Keratinocyte (primary cell): Measurements from ENCODE around the gene MYO1G. TPM values are rescaled to one million over a fixed set of nuclear protein-coding genes. Genes with fewer than 3 reads are reported as not detected.
"Not testable (repeated sequence)": the region's sequence is repeated elsewhere in the genome, so short reads cannot be mapped to it uniquely, and the experiment has no call there.

Experiments used
- DNase-seq: peaks from one replicate; pipeline ENCODE4 v3.0.0-alpha.2; 2011; ENCODE audit warnings: low read depth, missing footprints, low spot score
- FAIRE-seq: peaks from 2 replicates; lab custom pipeline; 2011; peaks lifted over from hg19 to GRCh38; lab: Jason Lieb, UNC
- H2AFZ ChIP-seq: 2 replicates; pipeline ENCODE4 v1.6.0; 2012; ENCODE audit warnings: low read length, control low read depth, inconsistent platforms; ENCODE audit not compliant: control insufficient read depth
- H3K27ac ChIP-seq: 2 replicates; pipeline ENCODE4 v1.5.1; 2011; ENCODE audit warnings: low read length; ENCODE audit not compliant: control insufficient read depth, insufficient read depth
- H3K27me3 ChIP-seq: 3 replicates; pipeline ENCODE4 v1.6.0; 2011; ENCODE audit warnings: low read length; ENCODE audit not compliant: control insufficient read depth, insufficient read depth; ENCODE audit errors: extremely low read depth
- H3K36me3 ChIP-seq, 2 experiments: 2 replicates in 1 of 2; 3 replicates in 1 of 2; pipeline ENCODE4 v1.5.1; 2011; ENCODE audit warnings: low read length in 2 of 2, mild to moderate bottlenecking in 1 of 2; ENCODE audit not compliant: control insufficient read depth in 2 of 2, insufficient read depth in 2 of 2; ENCODE audit errors: extremely low read depth in 1 of 2
- H3K4me1 ChIP-seq: 3 replicates; pipeline ENCODE4 v1.5.1; 2011; ENCODE audit warnings: low read length; ENCODE audit not compliant: control insufficient read depth, insufficient read depth; ENCODE audit errors: extremely low read depth
- H3K4me2 ChIP-seq: 3 replicates; pipeline ENCODE4 v1.6.0; 2011; ENCODE audit warnings: low read depth, low read length; ENCODE audit not compliant: control insufficient read depth, insufficient read depth; ENCODE audit errors: extremely low read depth
- H3K4me3 ChIP-seq, 3 experiments: fragments of 200-600 bp in 1 of 3; sonication (generic) in 1 of 3; 2 replicates in 2 of 3; 3 replicates in 1 of 3; pipeline ENCODE4 v1.5.1; 2011 to 2016; ENCODE audit warnings: low read length in 3 of 3, mild to moderate bottlenecking in 3 of 3, control low read depth in 2 of 3, inconsistent platforms in 1 of 3, low read depth in 1 of 3, mixed read lengths in 1 of 3, mixed run types in 1 of 3, moderate library complexity in 1 of 3; ENCODE audit not compliant: control insufficient read depth in 2 of 3, insufficient read depth in 2 of 3; ENCODE audit errors: extremely low read depth in 1 of 3
- H3K79me2 ChIP-seq: 2 replicates; pipeline ENCODE4 v1.6.0; 2012; ENCODE audit warnings: low read length; ENCODE audit not compliant: control insufficient read depth, insufficient read depth
- H3K9ac ChIP-seq: 3 replicates; pipeline ENCODE4 v1.6.0; 2011; ENCODE audit warnings: low read length; ENCODE audit not compliant: control insufficient read depth, insufficient read depth; ENCODE audit errors: extremely low read depth
- H3K9me1 ChIP-seq: 3 replicates; pipeline ENCODE4 v1.6.0; 2011; ENCODE audit warnings: low read length; ENCODE audit not compliant: control insufficient read depth, insufficient read depth; ENCODE audit errors: extremely low read depth
- H3K9me3 ChIP-seq: 2 replicates; pipeline ENCODE4 v1.5.1; 2012; ENCODE audit warnings: low read depth, low read length; ENCODE audit not compliant: control insufficient read depth
- H4K20me1 ChIP-seq: 3 replicates; pipeline ENCODE4 v1.6.0; 2011; ENCODE audit warnings: low read length; ENCODE audit not compliant: control insufficient read depth, insufficient read depth; ENCODE audit errors: extremely low read depth
- EZH2 ChIP-seq: IDR thresholded peaks from one replicate; pipeline ENCODE4 v1.6.1; 2012; ENCODE audit warnings: inconsistent platforms, mild to moderate bottlenecking, low read length, moderate library complexity
- dilution Hi-C: fragments of 300-500 bp; cut with MboI; formaldehyde crosslinking; loops from one replicate; pipeline ENCODE4 v1.7.0; 2020; ENCODE audit warnings: low sequenced_read_pairs; ENCODE audit not compliant: extremely low pct_ligation_motif_present
- polyA plus RNA-seq, 5 experiments: library from polyadenylated mRNA; depleted of rRNA in 3 of 5; stranded (reverse) in 3 of 5; stranded (forward) in 1 of 5; unstranded in 1 of 5; fragments of >200 nt; gene quantifications; 1 replicate in 1 of 5; 2 replicates in 3 of 5; 3 replicates in 1 of 5; pipeline versions ENCODE4 v1.2.1 to v1.2.3, GENCODE V29; 2011 to 2012; ENCODE audit warnings: missing spikeins in 2 of 5, low read depth in 1 of 5, low replicate concordance in 1 of 5
- TF ChIP-seq, protein P1 (sequence below), 3 experiments: IDR thresholded peaks in 1 of 3; conservative IDR thresholded peaks in 1 of 3; optimal IDR thresholded peaks in 1 of 3; 2 replicates in 2 of 3; 3 replicates in 1 of 3; pipeline versions ENCODE3 to v1.5.1; 2011; ENCODE audit warnings: low read length in 3 of 3, mild to moderate bottlenecking in 3 of 3, moderate library complexity in 2 of 3, control low read depth in 1 of 3, inconsistent platforms in 1 of 3; ENCODE audit not compliant: insufficient read depth in 2 of 3; ENCODE audit errors: extremely low read depth in 1 of 3

Gene MYO1G
- polyA plus RNA-seq, 1 donor (not counting 4 experiments of a cell fraction or from before 2014, with no cell fraction given), result 0.03 TPM

DNA sequence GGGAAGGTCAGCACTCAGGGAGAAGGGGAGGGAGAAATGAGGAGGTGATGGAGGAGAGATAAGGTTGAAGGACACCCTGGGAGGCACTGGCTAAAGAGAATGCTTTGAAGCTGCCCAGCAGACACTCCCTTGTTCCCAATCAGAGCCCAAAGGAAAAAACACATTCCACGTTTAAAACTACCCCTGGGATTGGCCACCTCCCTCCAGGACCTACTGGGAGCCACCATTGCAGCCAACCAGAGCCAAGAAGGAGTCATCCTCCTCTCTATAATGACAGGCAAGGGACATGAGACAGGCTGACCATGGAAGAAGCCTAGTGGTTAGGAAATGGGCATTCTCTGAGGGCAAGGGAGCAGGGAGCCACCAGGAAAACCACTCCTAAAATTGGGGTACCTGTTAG, 43.8 kb downstream of the MYO1G start:
- FAIRE-seq (no peak), DNase-seq (no peak)
- H3K4me1 ChIP-seq, result no peaks in the 10 kb centered on the region
- H3K9me3 ChIP-seq, result no peaks in the 10 kb centered on the region
- H3K9ac ChIP-seq, result no peak overlapping the region
- no peak overlapping the region for H3K4me2 ChIP-seq
- dilution Hi-C loops, result no loop called here
- TF ChIP-seq, protein P1, sequence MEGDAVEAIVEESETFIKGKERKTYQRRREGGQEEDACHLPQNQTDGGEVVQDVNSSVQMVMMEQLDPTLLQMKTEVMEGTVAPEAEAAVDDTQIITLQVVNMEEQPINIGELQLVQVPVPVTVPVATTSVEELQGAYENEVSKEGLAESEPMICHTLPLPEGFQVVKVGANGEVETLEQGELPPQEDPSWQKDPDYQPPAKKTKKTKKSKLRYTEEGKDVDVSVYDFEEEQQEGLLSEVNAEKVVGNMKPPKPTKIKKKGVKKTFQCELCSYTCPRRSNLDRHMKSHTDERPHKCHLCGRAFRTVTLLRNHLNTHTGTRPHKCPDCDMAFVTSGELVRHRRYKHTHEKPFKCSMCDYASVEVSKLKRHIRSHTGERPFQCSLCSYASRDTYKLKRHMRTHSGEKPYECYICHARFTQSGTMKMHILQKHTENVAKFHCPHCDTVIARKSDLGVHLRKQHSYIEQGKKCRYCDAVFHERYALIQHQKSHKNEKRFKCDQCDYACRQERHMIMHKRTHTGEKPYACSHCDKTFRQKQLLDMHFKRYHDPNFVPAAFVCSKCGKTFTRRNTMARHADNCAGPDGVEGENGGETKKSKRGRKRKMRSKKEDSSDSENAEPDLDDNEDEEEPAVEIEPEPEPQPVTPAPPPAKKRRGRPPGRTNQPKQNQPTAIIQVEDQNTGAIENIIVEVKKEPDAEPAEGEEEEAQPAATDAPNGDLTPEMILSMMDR (optimal IDR thresholded peaks at IDR 0.05 in 1 of 3, IDR thresholded peaks at IDR 0.05 in 1 of 3, conservative IDR thresholded peaks at IDR 0.05 in 1 of 3; ENCODE audit: extremely low read depth in 1 of 3, insufficient read depth in 2 of 3, low read length in 3 of 3), result no peak
- TF ChIP-seq EZH2, result no peak
- H3K4me3 ChIP-seq, result no peak overlapping the region
- H3K79me2 ChIP-seq, result no peaks in the 10 kb centered on the region
- H4K20me1 ChIP-seq, result no peaks in the 10 kb centered on the region
- H2AFZ ChIP-seq, result no peak overlapping the region
- peaks cover 13% of the 10 kb centered on the region for H3K27me3 ChIP-seq
- H3K36me3 ChIP-seq, result no peaks in the 10 kb centered on the region
- H3K9me1 ChIP-seq, result no peaks in the 10 kb centered on the region
- H3K27ac ChIP-seq, result no peak overlapping the region

DNA sequence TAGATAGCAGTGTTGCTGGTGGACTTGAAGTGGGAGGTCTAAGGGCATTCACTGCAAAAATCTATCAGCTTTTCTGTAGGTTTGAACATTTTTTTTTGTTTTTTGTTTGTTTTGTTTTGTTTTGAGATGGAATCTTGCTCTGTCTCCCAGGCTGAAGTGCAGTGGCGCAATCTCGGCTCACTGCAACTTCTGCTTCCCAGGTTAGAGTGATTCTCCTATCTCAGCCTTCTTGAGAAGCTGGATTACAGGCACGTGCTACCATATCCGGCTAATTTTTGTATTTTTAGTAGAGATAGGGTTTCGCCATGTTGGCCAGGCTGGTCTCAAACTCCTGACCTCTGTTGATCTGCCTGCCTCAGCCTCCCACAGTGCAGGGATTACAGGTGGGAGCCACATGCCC, 44.3 kb downstream of the MYO1G start:
- peaks cover 13% of the 10 kb centered on the region for H3K27me3 ChIP-seq
- H3K4me2 ChIP-seq, H3K9me1 ChIP-seq, H3K79me2 ChIP-seq, DNase-seq, H2AFZ ChIP-seq, FAIRE-seq, H3K9ac ChIP-seq, dilution Hi-C loops, H4K20me1 ChIP-seq, H3K9me3 ChIP-seq, H3K4me3 ChIP-seq, H3K36me3 ChIP-seq, H3K27ac ChIP-seq, H3K4me1 ChIP-seq: not testable (repeated sequence)

DNA sequence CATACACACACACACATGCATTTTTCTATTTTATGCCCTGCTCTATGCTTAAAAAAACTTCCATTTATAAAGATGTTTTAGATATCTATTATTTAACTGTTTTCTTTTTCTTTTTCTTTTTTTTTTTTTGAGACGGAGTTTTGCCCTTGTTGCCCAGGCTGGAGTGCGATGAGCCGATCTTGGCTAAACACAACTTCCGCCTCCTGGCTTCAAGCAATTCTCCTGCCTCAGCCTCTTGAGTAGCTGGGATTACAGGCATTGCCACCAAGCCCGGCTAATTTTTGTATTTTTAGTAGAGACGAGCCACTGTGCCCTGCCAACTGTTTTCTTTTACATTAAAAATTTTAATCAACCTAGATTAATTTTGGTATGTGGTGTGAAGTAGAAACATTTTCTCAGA, 47.9 kb downstream of the MYO1G start:
- FAIRE-seq (no peak), DNase-seq (no peak)
- H3K9me3 ChIP-seq, result no peaks in the 10 kb centered on the region
- H3K79me2 ChIP-seq, result no peaks in the 10 kb centered on the region
- H3K27ac ChIP-seq, result no peak overlapping the region
- H3K9me1 ChIP-seq, result no peaks in the 10 kb centered on the region
- no peak overlapping the region for H3K4me2 ChIP-seq
- no peak overlapping the region for H3K4me3 ChIP-seq
- no peaks in the 10 kb centered on the region for H3K36me3 ChIP-seq
- TF ChIP-seq, protein P1 (optimal IDR thresholded peaks at IDR 0.05 in 1 of 3, IDR thresholded peaks at IDR 0.05 in 1 of 3, conservative IDR thresholded peaks at IDR 0.05 in 1 of 3; ENCODE audit: extremely low read depth in 1 of 3, insufficient read depth in 2 of 3, low read length in 3 of 3), result no peak
- TF ChIP-seq EZH2, result no peak
- H3K27me3 ChIP-seq, result no peaks in the 10 kb centered on the region
- no peaks in the 10 kb centered on the region for H4K20me1 ChIP-seq
- no peak overlapping the region for H3K9ac ChIP-seq
- no peak overlapping the region for H2AFZ ChIP-seq
- no peaks in the 10 kb centered on the region for H3K4me1 ChIP-seq
- dilution Hi-C loops, result no loop called here
